Motor neuron (in vitro differentiated cells): ENCODE data around the gene HS2ST1. TPM values are rescaled to one million over a fixed set of nuclear protein-coding genes. Genes with fewer than 3 reads are reported as not detected.
A peak's percentile ranks its signal among the peaks of the same experiment; 100 is the strongest.
"Not testable (repeated sequence)": the region's sequence is repeated elsewhere in the genome, so short reads cannot be mapped to it uniquely, and the experiment has no call there.

Source experiments
- ATAC-seq, 8 experiments: fragments of 200-7000 bp; cut with Tn5 transposase; replicated peaks in 6 of 8; 2 replicates each; pipeline ENCODE4 v1.8.0; 2021; ENCODE audit warnings: mild to moderate bottlenecking in 8 of 8, moderate library complexity in 8 of 8
- H3K27ac ChIP-seq, 2 donors: fragments of 250-450 bp; sonication (Bioruptor Pico); 2 replicates each; pipeline ENCODE4 v1.9.0; 2021; ENCODE audit warnings: antibody characterized with exemption in 2 of 2, mild to moderate bottlenecking in 2 of 2, moderate library complexity in 1 of 2
- H3K4me1 ChIP-seq, 2 donors: fragments of 250-450 bp; sonication (Bioruptor Pico); replicated peaks in 1 of 2; 2 replicates each; pipeline ENCODE4 v1.6.1; 2021; ENCODE audit warnings: antibody characterized with exemption in 2 of 2, mild to moderate bottlenecking in 2 of 2, moderate library complexity in 1 of 2
- H3K4me3 ChIP-seq, 5 donors: fragments of 250-450 bp; sonication (Bioruptor Pico); 2 replicates each; pipeline ENCODE4 v1.9.0; 2021; ENCODE audit warnings: antibody characterized with exemption in 5 of 5, mild to moderate bottlenecking in 5 of 5, moderate library complexity in 4 of 5
- WGBS, 10 experiments: fragments of 450-650 bp; shearing (Covaris generic); methylation state at CpG; one replicate each; pipeline ENCODE4 v1.0.0; 2022; 5-methylcytosine and 5-hydroxymethylcytosine counted together
- in situ Hi-C, 9 experiments: fragments of 400-800 bp; cut with MboI; loops; one replicate each; pipeline ENCODE4 v1.15.0; 2021; ENCODE audit warnings: low sequenced_read_pairs in 9 of 9, low pct_unique_long_range_greater_than_20kb in 2 of 9; ENCODE audit not compliant: unreplicated experiment in 9 of 9
- total RNA-seq, 8 experiments: library from RNA; unstranded; fragments of 300-600 nt; gene quantifications; 2 replicates each; pipeline versions ENCODE4 v1.2.3 to v1.2.4, GENCODE V29; 2022

The HS2ST1 gene
- total RNA-seq, 8 experiments from 2014 or later: 12.2 to 43.6 (median 23.0) TPM

DNA sequence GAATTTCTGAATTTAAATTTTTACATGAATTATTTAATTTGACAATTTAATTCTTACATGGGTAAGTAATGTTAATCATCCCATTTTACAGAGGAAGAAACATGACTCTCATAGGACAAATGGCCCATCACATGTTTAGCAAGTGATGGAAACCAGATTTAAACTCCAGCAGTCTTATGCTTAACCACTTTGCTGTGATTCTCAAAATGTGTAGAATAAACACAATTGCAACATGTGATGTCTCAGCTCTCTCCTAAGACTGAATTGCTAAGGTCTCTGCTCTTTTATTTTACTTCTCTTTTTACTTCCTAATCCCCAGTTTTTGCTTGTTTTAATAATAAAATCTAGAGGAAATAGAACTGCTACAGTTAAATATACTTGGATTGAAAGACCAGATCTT, 42.8 kb downstream of the HS2ST1 start:
- Histone ChIP-seq H3K4me1 (peaks cover 0 to 10% of the 10 kb centered on the region in 2 donors), H3K4me3 (no peak overlapping the region), H3K27ac (no peak overlapping the region)
- in situ Hi-C loops: loop anchor here in 1 of 9 experiments (25.0 kb wide), 1 partner anchor 120 kb away; no protein-coding TSS in a partner anchor
- ATAC-seq: no peak

DNA sequence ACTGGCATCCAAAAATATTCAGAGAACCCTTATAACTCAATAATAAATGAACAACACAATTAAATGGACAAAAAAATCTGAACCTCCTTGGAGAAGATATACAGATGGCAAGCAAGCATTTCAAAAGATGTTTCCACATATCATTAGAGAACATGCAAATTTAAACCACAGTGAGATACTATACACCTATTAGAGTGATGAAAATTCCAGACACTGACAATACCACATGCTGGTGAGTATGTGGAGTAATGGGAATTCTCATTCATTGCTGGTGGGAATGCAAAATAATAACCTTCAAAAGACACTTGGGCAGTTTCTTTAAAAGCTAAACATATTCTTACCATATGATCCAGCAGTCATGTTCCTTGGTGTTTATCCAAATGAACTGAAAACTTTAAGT, 46.1 kb downstream of the HS2ST1 start:
- H3K4me3 ChIP-seq: no peak overlapping the region
- in situ Hi-C loops: loop anchor here in 1 of 9 experiments (25.0 kb wide), 1 partner anchor 123 kb away; no protein-coding TSS in a partner anchor
- peak in 2 of 8 experiments; percentile 23 to 61 for ATAC-seq
- no peak overlapping the region for H3K27ac ChIP-seq
- no peaks in the 10 kb centered on the region for H3K4me1 ChIP-seq

DNA sequence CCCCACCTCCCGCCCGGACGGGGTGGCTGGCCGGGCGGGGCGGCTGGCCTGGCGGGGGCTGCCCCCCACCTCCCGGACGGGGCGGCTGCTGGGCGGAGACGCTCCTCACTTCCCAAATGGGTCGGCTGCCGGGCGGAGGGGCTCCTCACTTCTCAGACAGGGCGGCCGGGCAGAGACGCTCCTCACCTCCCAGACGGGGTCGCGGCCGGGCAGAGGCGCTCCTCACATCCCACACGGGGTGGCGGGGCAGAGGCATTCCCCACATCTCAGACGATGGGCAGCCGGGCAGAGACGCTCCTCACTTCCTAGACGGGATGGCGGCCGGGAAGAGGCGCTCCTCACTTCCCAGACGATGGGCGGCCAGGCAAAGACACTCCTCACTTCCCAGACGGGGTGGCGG, 49.4 kb downstream of the HS2ST1 start:
- WGBS, 10 experiments: no CpG with 5 or more reads among the region's 36 CpGs
- not testable (repeated sequence) for H3K4me3 ChIP-seq, H3K4me1 ChIP-seq, H3K27ac ChIP-seq, ATAC-seq
- in situ Hi-C loops: loop anchor here in 1 of 9 experiments (25.0 kb wide), 1 partner anchor 127 kb away; no protein-coding TSS in a partner anchor

DNA sequence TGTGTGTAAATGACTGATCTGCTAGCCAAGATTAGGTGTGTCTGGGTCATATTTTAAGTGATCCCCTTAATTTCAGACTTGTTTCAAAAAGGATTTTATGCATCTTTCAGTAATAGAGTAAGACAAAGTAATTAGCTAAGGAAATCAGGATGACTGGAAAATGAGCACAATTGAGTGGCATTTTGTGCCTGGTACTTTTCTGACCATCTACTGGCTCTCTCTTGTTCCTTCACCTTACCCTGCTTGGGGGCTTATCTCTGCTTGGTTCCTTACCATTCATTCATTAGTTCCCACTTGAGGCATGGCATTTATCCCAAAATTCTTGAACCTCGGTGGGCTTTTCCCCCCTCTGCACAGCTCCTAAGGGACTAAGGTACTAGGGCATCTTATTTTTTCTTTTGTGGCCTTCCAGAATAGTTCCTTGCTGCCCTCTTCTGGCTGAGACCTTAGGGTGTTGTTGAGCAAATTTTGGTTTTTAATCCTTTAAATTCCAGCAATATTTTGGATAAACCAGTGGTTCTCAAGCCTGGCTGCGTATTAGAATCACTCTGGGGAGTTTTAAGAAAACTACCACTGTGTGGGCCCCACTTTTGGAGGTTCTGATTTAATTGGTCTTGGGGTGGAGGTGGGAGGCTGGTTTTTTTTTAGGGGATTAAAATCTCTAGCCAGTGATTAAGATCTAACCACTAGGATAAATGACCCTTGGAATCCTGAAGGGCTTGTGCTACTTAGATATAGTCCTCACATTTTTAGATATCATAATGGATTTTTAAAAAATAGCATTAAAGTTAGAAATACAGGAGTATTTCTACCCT, 50.8 kb downstream of the HS2ST1 start:
- Histone ChIP-seq H3K4me1 (no peaks in the 10 kb centered on the region), H3K27ac (no peak overlapping the region), H3K4me3 (no peak overlapping the region)
- ATAC-seq: peak in 3 of 8 experiments; percentile 47 to 72 (median 61)
- WGBS, 10 experiments: 0 to 92% (median 48%) methylated on average over 1 to 2 of the region's 2 CpGs; no CpG with 5 or more reads in 1 of the 10 experiments
- in situ Hi-C loops: loop anchor here in 1 of 9 experiments (25.0 kb wide), 1 partner anchor 128 kb away; no protein-coding TSS in a partner anchor

DNA sequence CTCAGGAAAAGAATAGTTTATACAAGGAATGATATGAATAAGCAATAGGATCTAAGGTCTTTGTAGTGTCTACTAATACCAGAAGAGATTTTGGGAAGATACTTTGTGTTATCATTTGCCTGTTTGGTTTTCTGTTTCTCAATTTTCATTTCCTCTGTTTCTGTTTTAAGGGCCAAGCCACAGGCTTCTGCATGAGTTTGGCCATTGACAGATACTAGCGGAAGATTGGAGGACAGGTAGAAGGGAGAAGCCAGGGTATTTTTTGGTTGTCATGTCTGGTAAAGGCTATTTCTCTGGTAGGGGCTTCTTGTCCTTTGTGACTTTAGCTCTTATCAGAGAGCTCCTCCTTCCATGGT, 51.4 kb downstream of the HS2ST1 start:
- WGBS, 10 experiments: 80 to 100% (median 100%) methylated on average over 1 of the region's 1 CpG; no CpG with 5 or more reads in 5 of the 10 experiments
- Histone ChIP-seq H3K27ac (no peak overlapping the region), H3K4me1 (no peaks in the 10 kb centered on the region), H3K4me3 (no peak overlapping the region)
- in situ Hi-C loops: loop anchor here in 1 of 9 experiments (25.0 kb wide), 1 partner anchor 129 kb away; no protein-coding TSS in a partner anchor
- ATAC-seq: no peak

DNA sequence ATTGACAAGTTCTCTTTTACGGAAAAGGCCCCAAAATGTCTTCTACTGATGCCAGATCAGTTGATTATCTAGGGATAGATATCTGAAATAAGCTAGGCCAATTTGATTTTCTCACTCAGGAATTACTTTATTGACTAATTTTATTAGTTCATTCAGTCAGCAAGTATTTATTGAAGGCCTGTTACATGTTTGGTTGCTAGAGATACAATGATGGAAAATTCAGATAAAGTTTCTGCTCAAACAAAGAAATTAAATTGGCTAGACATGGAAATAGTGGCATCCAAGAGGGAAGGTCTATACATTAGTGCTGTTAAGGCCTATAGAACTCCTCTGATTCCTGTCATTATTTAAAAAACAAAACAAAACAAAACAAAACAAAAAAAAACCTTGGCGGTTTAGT, 56.5 kb downstream of the HS2ST1 start:
- WGBS, 10 experiments: 0 to 100% (median 60%) methylated on average over 1 to 2 of the region's 2 CpGs
- peaks cover 0 to 6% of the 10 kb centered on the region in 2 donors for H3K4me1 ChIP-seq
- in situ Hi-C loops: loop anchor here in 1 of 9 experiments (25.0 kb wide), 1 partner anchor 134 kb away; no protein-coding TSS in a partner anchor

DNA sequence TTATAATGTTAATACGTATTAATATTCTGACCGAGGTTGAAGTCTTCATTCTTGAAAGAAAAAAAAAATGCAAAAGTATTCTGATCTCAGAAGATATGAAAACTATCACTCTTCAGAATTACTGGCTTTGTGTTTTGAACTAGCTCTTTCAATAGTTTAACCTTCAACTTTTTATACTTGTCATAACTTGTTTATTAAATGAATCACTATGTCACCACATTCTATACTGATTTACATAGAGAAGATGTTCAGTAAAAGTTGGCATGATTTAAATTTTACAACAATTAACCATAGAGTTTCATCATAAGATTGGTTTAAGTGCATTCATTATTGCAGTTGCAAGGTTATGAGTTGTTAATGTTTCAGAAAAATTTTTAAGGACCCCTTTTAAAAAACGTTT, 57.3 kb downstream of the HS2ST1 start:
- in situ Hi-C loops: loop anchor here in 1 of 9 experiments (25.0 kb wide), 1 partner anchor 134 kb away; no protein-coding TSS in a partner anchor
- H3K4me1 ChIP-seq: peaks cover 2 to 8% of the 10 kb centered on the region in 2 donors
- H3K27ac ChIP-seq: no peak overlapping the region
- 61 to 100% (median 84%) methylated on average over 2 to 3 of the region's 3 CpGs for WGBS, 10 experiments
- no peak overlapping the region for H3K4me3 ChIP-seq
- no peak for ATAC-seq

More for the DNA sequence above, 56.5 kb downstream of the HS2ST1 start:
- H3K4me3 ChIP-seq: no peak overlapping the region
- H3K27ac ChIP-seq: no peak overlapping the region
- ATAC-seq: no peak

DNA sequence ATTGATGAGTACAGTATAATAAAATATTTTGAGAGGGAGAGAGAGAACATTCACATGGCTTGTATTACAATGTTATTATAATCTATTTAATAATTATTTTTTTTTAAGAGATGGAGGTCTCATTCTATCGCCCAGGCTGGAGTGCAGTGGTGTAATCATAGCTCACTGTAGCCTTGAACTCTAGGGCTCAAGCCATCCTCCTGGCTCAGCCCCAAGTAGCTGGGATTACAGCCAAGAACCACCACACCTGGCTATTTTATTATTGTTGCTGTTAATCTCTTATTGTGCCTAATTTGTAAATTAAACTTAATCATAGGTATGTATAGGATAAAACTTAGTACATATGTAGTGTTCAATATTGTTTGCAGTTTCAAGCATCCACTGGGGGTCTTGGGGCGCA, 57.8 kb downstream of the HS2ST1 start:
- H3K27ac ChIP-seq: no peak overlapping the region
- 86 to 100% (median 100%) methylated on average over 1 to 2 of the region's 2 CpGs; no CpG with 5 or more reads in 2 of the 10 experiments for WGBS, 10 experiments
- in situ Hi-C loops: loop anchor here in 1 of 9 experiments (25.0 kb wide), 1 partner anchor 135 kb away; no protein-coding TSS in a partner anchor
- no peak overlapping the region for H3K4me3 ChIP-seq
- no peak for ATAC-seq
- H3K4me1 ChIP-seq: peaks cover 3 to 8% of the 10 kb centered on the region in 2 donors

DNA sequence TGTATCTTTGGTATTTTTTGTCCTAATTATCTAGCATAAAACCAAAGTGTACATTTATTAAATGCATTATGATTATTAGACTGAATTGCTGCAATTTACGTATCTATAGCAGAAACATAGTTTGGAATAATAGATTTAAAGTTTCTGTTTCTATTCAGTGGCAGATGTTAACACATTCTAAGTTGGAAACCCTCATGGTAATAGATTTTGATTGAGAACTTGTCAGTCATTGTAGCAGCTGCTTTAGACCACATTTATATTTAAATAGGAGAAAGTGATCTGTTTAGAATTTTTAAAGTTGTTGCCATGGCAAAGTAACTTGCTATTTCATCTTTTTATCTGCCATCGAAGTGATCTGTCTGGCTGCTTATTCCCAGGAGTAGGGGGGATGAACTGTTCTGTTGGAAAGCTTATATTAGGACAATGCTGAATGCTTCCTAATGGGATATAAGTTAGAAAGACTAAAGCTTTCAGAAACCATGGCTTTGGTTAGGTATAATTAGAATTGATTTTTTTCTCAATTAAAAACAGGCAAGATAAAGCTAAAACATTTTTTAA, 61.6 kb downstream of the HS2ST1 start:
- Histone ChIP-seq H3K27ac (no peak overlapping the region), H3K4me3 (no peak overlapping the region), H3K4me1 (peaks cover 10 to 12% of the 10 kb centered on the region in 2 donors)
- peak in 4 of 8 experiments; percentile 26 to 56 (median 39) for ATAC-seq
- in situ Hi-C loops: no loop called here
- WGBS, 10 experiments: 0 to 50% (median 21%) methylated on average over 1 to 2 of the region's 2 CpGs

DNA sequence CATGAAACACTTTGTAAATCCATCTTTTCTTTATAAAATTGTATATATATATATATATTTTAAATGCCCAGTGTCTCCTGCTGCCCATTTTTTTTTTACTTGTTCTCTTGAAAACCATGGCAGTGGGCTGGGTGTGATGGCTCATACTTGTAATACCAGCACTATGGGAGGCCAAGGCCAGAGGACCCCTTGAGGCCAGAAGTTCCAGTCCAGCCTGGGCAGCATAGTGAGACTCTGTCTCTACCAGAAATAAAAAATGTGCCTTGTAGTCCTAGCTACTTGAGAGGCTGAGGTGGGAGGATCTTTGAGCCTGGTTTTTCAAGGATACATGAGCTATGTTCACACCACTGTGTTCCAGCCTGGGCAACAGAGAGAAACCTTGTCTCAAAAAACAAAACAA, 62.2 kb downstream of the HS2ST1 start:
- Histone ChIP-seq H3K4me1 (peaks cover 10 to 12% of the 10 kb centered on the region in 2 donors), H3K4me3 (no peak overlapping the region), H3K27ac (no peak overlapping the region)
- no peak for ATAC-seq
- in situ Hi-C loops: no loop called here

DNA sequence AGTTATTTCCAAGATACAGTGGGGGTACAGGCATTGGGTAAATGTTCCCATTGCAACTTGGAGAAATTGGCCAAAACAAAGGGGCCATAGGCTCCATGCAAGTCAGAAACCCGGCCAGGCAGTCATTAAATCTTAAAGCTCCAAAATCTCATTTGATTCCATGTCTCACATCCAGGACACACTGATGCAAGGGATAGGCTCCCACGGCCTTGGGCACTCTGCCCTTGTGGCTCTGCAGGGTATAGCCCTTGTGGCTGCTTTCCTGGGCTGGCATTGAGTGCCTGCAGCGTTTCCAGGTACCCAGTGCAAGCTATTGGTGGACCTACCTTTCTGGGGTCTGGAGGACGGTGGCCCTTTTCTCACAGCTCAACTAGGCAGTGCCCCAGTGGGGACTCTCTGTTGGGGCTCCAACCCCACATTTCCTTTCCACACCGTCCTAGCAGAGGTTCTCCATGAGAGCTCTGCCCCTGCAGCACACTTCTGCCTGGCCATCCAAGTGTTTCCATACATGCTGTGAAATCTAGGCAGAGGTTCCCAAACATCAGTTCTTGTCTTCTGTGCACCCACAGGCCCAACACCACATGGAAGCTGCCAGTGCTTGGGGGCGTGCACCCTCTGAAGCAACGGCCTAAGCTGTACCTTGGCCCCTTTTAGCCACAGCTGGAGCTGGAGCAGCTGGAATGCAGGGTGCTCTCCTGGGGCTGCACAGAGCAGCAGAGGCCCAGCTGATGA, 67.2 kb downstream of the HS2ST1 start:
- H3K4me3 ChIP-seq: no peak overlapping the region
- in situ Hi-C loops: no loop called here
- no peak overlapping the region for H3K27ac ChIP-seq
- 80 to 100% (median 95%) methylated on average over 1 to 4 of the region's 7 CpGs; no CpG with 5 or more reads in 3 of the 10 experiments for WGBS, 10 experiments
- ATAC-seq: no peak
- H3K4me1 ChIP-seq: peaks cover 4 to 9% of the 10 kb centered on the region in 2 donors

DNA sequence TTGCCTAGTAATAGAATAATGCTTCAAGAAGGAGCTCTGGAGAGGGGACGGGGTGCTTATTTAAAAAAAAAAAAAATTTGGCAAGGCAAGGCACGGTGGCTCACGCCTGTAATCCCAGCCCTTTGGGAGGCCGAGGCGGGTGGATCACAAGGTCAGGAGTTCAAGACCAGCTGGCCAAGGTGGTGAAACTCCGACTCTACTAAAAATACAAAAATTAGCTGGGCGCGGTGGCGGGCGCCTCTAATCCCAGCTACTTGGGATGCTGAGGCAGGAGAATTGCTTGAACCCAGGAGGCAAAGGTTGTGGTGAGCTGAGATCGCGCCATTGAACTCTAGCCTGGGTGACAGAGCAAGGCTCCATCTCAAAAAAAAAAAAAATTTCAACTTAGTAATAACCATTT, 69.2 kb downstream of the HS2ST1 start:
- H3K4me3 ChIP-seq, H3K27ac ChIP-seq, H3K4me1 ChIP-seq, in situ Hi-C loops, ATAC-seq: not testable (repeated sequence)
- WGBS, 10 experiments: 93 to 99% (median 96%) methylated on average over 3 to 12 of the region's 12 CpGs; no CpG with 5 or more reads in 1 of the 10 experiments

DNA sequence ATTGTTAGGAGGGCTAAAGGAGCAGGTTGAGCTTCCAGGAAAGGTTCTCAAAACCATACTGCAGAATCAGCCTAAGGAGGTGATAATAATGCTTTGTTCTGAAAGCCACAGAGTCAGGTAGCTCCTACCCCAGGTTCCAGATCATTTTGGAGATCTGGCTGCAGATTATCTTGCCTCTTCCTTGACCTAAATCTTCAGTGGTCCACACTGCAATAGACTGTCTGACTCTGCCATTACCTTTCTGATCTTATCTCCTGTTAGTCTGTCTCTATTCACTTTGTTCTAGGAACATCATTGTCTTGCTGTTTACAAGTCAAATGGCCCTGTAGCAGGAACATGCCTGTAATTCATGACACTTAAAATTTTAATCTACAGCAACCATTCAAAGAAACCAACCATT, 73.0 kb downstream of the HS2ST1 start:
- no peak for ATAC-seq
- H3K27ac ChIP-seq: no peak overlapping the region
- H3K4me1 ChIP-seq: no peaks in the 10 kb centered on the region
- in situ Hi-C loops: no loop called here
- H3K4me3 ChIP-seq: no peak overlapping the region
